Activated CD4-positive, alpha-beta memory T cell treated with anti-CD3 and anti-CD28 coated beads, Interleukin-2, amount 10 ng/mL, durations not matched to agents 7 days and 5 days (primary cell): Measurements from ENCODE around the gene C1QBP. TPM values are rescaled to one million over a fixed set of nuclear protein-coding genes. Genes with fewer than 3 reads are reported as not detected.
"Not testable (repeated sequence)": the region's sequence is repeated elsewhere in the genome, so short reads cannot be mapped to it uniquely, and the experiment has no call there.

Source experiments
- CTCF ChIA-PET: fragments of 350-600 bp; sonication (Branson Sonifier 250); formaldehyde crosslinking; loops from one replicate; lab custom pipeline; 2021; ENCODE audit warnings: antibody characterized with exemption, inconsistent platforms; lab: Charles Lee
- POLR2A ChIA-PET: fragments of 350-600 bp; sonication (Branson Sonifier 250); formaldehyde crosslinking; loops from one replicate; lab custom pipeline; 2021; ENCODE audit warnings: antibody characterized with exemption; lab: Charles Lee
- DNase-seq: peaks from one replicate; pipeline ENCODE4 v3.0.0-alpha.2; 2020
- H3K27ac Mint-ChIP-seq: one replicate; pipeline ENCODE4 v1.8.0; 2021; ENCODE audit warnings: mild to moderate bottlenecking, mixed read lengths
- H3K27me3 Mint-ChIP-seq: one replicate; pipeline ENCODE4 v1.8.0; 2021; ENCODE audit warnings: mixed read lengths
- H3K36me3 Mint-ChIP-seq: one replicate; pipeline ENCODE4 v1.8.0; 2021; ENCODE audit warnings: low read depth, mixed read lengths
- H3K4me1 Mint-ChIP-seq: one replicate; pipeline ENCODE4 v1.8.0; 2021; ENCODE audit warnings: mixed read lengths
- H3K4me3 Mint-ChIP-seq: one replicate; pipeline ENCODE4 v1.8.0; 2021; ENCODE audit warnings: mild to moderate bottlenecking, mixed read lengths
- H3K9me3 Mint-ChIP-seq: one replicate; pipeline ENCODE4 v1.8.0; 2021; ENCODE audit warnings: mixed read lengths
- total RNA-seq, 2 experiments: library from RNA; stranded (reverse); gene quantifications; one replicate each; pipeline ENCODE4 v1.2.3, GENCODE V29; 2021

The C1QBP gene
- total RNA-seq, 2 experiments from 2014 or later = 123 TPM

GRCh38 chr17:5467416-5467815 lies 28.5 kb upstream of the C1QBP start:
- Mint-ChIP-seq H3K27ac (peak overlapping the region; percentile 32), H3K4me3 (peak overlapping the region; percentile 84), H3K4me1 (peaks cover 44% of the 10 kb centered on the region), H3K9me3 (no peaks in the 10 kb centered on the region), H3K36me3 (peaks cover 12% of the 10 kb centered on the region), H3K27me3 (no peaks in the 10 kb centered on the region)
- no peak for DNase-seq
- CTCF ChIA-PET = interaction anchor here (1.4 to 2.8 kb wide), 3 partner anchors 18 to 28 kb away, joined by 3 to 21 read pairs (median 5); partner anchors contain the start of genes C1QBP, DERL2 and MIS12
- POLR2A ChIA-PET = interaction anchor here (1.1 to 3.0 kb wide), 6 partner anchors 12 to 276 kb away, joined by 4 to 46 read pairs (median 14); partner anchors contain the start of genes C1QBP, DERL2, MIS12 and NUP88

GRCh38 chr17:5466295-5466694 lies 27.3 kb upstream of the C1QBP start:
- CTCF ChIA-PET = interaction anchor here (1.4 to 1.6 kb wide), 4 partner anchors 20 to 27 kb away, joined by 3 to 7 read pairs (median 6); partner anchors contain the start of genes C1QBP, DERL2 and MIS12
- H3K36me3 Mint-ChIP-seq = peaks cover 5% of the 10 kb centered on the region
- DNase-seq = no peak
- no peaks in the 10 kb centered on the region for H3K9me3 Mint-ChIP-seq
- H3K27me3 Mint-ChIP-seq = no peaks in the 10 kb centered on the region
- peaks cover 44% of the 10 kb centered on the region for H3K4me1 Mint-ChIP-seq
- POLR2A ChIA-PET = interaction anchor here (1.0 to 3.0 kb wide), 2 partner anchors 21 to 275 kb away, joined by 6 to 14 read pairs; partner anchors contain the start of gene ZNF594
- H3K4me3 Mint-ChIP-seq = no peak overlapping the region
- H3K27ac Mint-ChIP-seq = no peak overlapping the region

GRCh38 chr17:5464717-5465507 lies 26.0 kb upstream of the C1QBP start:
- Mint-ChIP-seq H3K27ac (no peak overlapping the region), H3K9me3 (no peaks in the 10 kb centered on the region), H3K27me3 (no peaks in the 10 kb centered on the region), H3K4me1 (peaks cover 40% of the 10 kb centered on the region), H3K36me3 (peaks cover 14% of the 10 kb centered on the region), H3K4me3 (no peak overlapping the region)
- POLR2A ChIA-PET = interaction anchor here (1.1 to 1.4 kb wide), 2 partner anchors 21 to 46 kb away, joined by 3 to 6 read pairs; partner anchors contain the start of genes DERL2, MIS12 and NUP88
- CTCF ChIA-PET = no interaction called here
- no peak for DNase-seq

GRCh38 chr17:5446786-5447185 lies 7.8 kb upstream of the C1QBP start:
- H3K4me1 Mint-ChIP-seq = no peaks in the 10 kb centered on the region
- CTCF ChIA-PET = no interaction called here
- H3K9me3 Mint-ChIP-seq = no peaks in the 10 kb centered on the region
- DNase-seq = no peak
- H3K27ac Mint-ChIP-seq = no peak overlapping the region
- peaks cover 56% of the 10 kb centered on the region for H3K36me3 Mint-ChIP-seq
- POLR2A ChIA-PET = interaction anchor here (0.6 to 1.4 kb wide), 2 partner anchors 16 to 22 kb away, joined by 3 read pairs; partner anchors contain the start of gene DHX33
- no peaks in the 10 kb centered on the region for H3K27me3 Mint-ChIP-seq
- no peak overlapping the region for H3K4me3 Mint-ChIP-seq

GRCh38 chr17:5444209-5444608 lies 5.3 kb upstream of the C1QBP start:
- no peak overlapping the region for H3K27ac Mint-ChIP-seq
- POLR2A ChIA-PET = no interaction called here
- H3K36me3 Mint-ChIP-seq = peaks cover 39% of the 10 kb centered on the region
- no peaks in the 10 kb centered on the region for H3K9me3 Mint-ChIP-seq
- CTCF ChIA-PET = no interaction called here
- H3K4me1 Mint-ChIP-seq = peaks cover 10% of the 10 kb centered on the region
- H3K27me3 Mint-ChIP-seq = no peaks in the 10 kb centered on the region
- H3K4me3 Mint-ChIP-seq = no peak overlapping the region
- no peak for DNase-seq

- H3K4me3 Mint-ChIP-seq = no peak overlapping the region
- peaks cover 11% of the 10 kb centered on the region for H3K4me1 Mint-ChIP-seq
- H3K27ac Mint-ChIP-seq = no peak overlapping the region
- peaks cover 36% of the 10 kb centered on the region for H3K36me3 Mint-ChIP-seq
- DNase-seq = no peak
- CTCF ChIA-PET = no interaction called here
- no peaks in the 10 kb centered on the region for H3K9me3 Mint-ChIP-seq
- H3K27me3 Mint-ChIP-seq = no peaks in the 10 kb centered on the region
- POLR2A ChIA-PET = interaction anchor here (0.9 kb wide), 1 partner anchor 162 kb away, joined by 4 read pairs; no protein-coding TSS in a partner anchor
These were observed 4.8 kb upstream of the C1QBP start for GRCh38 chr17:5443728-5444127.

GRCh38 chr17:5439446-5439764 lies 450 bp upstream of the C1QBP start:
- DNase-seq = no peak
- Mint-ChIP-seq H3K27ac (peak overlapping the region; percentile 85), H3K9me3 (no peaks in the 10 kb centered on the region), H3K4me3 (peak overlapping the region; percentile 72), H3K27me3 (no peaks in the 10 kb centered on the region), H3K4me1 (peaks cover 42% of the 10 kb centered on the region), H3K36me3 (peaks cover 39% of the 10 kb centered on the region)
- ChIA-PET POLR2A (interaction anchor here (0.6 to 6.6 kb wide), 17 partner anchors 9 to 988 kb away, joined by 3 to 77 read pairs (median 4); partner anchors contain the start of genes DERL2, DHX33, MIS12 and NUP88), CTCF (interaction anchor here (0.7 to 4.7 kb wide), 28 partner anchors 9 to 1316 kb away, joined by 3 to 37 read pairs (median 5); partner anchors contain the start of genes DERL2, DHX33, MIS12 and NUP88)

- H3K4me3 Mint-ChIP-seq = peak overlapping the region; percentile 72
- peaks cover 45% of the 10 kb centered on the region for H3K4me1 Mint-ChIP-seq
- ChIA-PET POLR2A (interaction anchor here (1.3 to 6.6 kb wide), 6 partner anchors 11 to 66 kb away, joined by 3 to 77 read pairs (median 11); partner anchors contain the start of genes DERL2, DHX33, MIS12 and NUP88), CTCF (interaction anchor here (1.4 to 4.7 kb wide), 6 partner anchors 14 to 48 kb away, joined by 3 to 37 read pairs (median 7); partner anchors contain the start of genes DERL2, MIS12, NUP88 and RPAIN)
- peak overlapping the region; percentile 85 for H3K27ac Mint-ChIP-seq
- DNase-seq = no peak
- peaks cover 49% of the 10 kb centered on the region for H3K36me3 Mint-ChIP-seq
- no peaks in the 10 kb centered on the region for H3K9me3 Mint-ChIP-seq
- H3K27me3 Mint-ChIP-seq = no peaks in the 10 kb centered on the region
These were observed 1.1 kb downstream of the C1QBP start for GRCh38 chr17:5437721-5438317.

- peak; percentile 34 for DNase-seq
- H3K9me3 Mint-ChIP-seq, H3K27me3 Mint-ChIP-seq: not testable (repeated sequence)
- Mint-ChIP-seq H3K4me3 (peak overlapping the region; percentile 21), H3K36me3 (peaks cover 66% of the 10 kb centered on the region), H3K27ac (peak overlapping the region; percentile 68), H3K4me1 (peaks cover 48% of the 10 kb centered on the region)
- POLR2A ChIA-PET = interaction anchor here (0.6 to 6.6 kb wide), 6 partner anchors 9 to 51 kb away, joined by 3 to 77 read pairs (median 4); partner anchors contain the start of genes MIS12, NUP88 and RPAIN
- CTCF ChIA-PET = interaction anchor here (1.1 to 1.4 kb wide), 2 partner anchors 16 to 50 kb away, joined by 3 to 5 read pairs; partner anchors contain the start of genes DERL2, NUP88 and RPAIN
These were observed 3.1 kb downstream of the C1QBP start for GRCh38 chr17:5435781-5436315.

- CTCF ChIA-PET = interaction anchor here (1.1 kb wide), 1 partner anchor 16 kb away, joined by 5 read pairs; the partner anchor contains the start of genes NUP88 and RPAIN
- Mint-ChIP-seq H3K27ac (peak overlapping the region; percentile 40), H3K27me3 (no peaks in the 10 kb centered on the region), H3K9me3 (no peaks in the 10 kb centered on the region), H3K4me1 (peaks cover 48% of the 10 kb centered on the region), H3K36me3 (peaks cover 71% of the 10 kb centered on the region), H3K4me3 (no peak overlapping the region)
- DNase-seq = no peak
- POLR2A ChIA-PET = interaction anchor here (1.0 to 6.6 kb wide), 3 partner anchors 8 to 20 kb away, joined by 3 to 77 read pairs (median 12); partner anchors contain the start of genes NUP88 and RPAIN
These were observed 4.0 kb downstream of the C1QBP start for GRCh38 chr17:5434984-5435383.

GRCh38 chr17:5431949-5432556 lies 6.9 kb downstream of the C1QBP start:
- Mint-ChIP-seq H3K27me3 (no peaks in the 10 kb centered on the region), H3K36me3 (peaks cover 81% of the 10 kb centered on the region), H3K4me3 (no peak overlapping the region), H3K27ac (peak overlapping the region; percentile 2), H3K4me1 (peaks cover 26% of the 10 kb centered on the region), H3K9me3 (no peaks in the 10 kb centered on the region)
- no peak for DNase-seq
- CTCF ChIA-PET = no interaction called here
- POLR2A ChIA-PET = interaction anchor here (7.4 kb wide), 1 partner anchor 13 kb away, joined by 35 read pairs; the partner anchor contains the start of genes NUP88 and RPAIN
